Stimulated activated CD4-positive, alpha-beta T cell treated with anti-CD3 and anti-CD28 coated beads, Interleukin-1b, Interleukin-23, amount 100 ng/mL, for 1 hour (primary cell): ENCODE measurements around the gene ARID3B.
A peak's percentile ranks its signal among the peaks of the same experiment; 100 is the strongest.
"Not testable (repeated sequence)": the region's sequence is repeated elsewhere in the genome, so short reads cannot be mapped to it uniquely, and the experiment has no call there.

Experiments used
- DNase-seq, 2 donors: peaks; one replicate each; pipeline ENCODE4 v3.0.0-alpha.2; 2020; ENCODE audit warnings: low read depth in 2 of 2

Gene ARID3B

DNA sequence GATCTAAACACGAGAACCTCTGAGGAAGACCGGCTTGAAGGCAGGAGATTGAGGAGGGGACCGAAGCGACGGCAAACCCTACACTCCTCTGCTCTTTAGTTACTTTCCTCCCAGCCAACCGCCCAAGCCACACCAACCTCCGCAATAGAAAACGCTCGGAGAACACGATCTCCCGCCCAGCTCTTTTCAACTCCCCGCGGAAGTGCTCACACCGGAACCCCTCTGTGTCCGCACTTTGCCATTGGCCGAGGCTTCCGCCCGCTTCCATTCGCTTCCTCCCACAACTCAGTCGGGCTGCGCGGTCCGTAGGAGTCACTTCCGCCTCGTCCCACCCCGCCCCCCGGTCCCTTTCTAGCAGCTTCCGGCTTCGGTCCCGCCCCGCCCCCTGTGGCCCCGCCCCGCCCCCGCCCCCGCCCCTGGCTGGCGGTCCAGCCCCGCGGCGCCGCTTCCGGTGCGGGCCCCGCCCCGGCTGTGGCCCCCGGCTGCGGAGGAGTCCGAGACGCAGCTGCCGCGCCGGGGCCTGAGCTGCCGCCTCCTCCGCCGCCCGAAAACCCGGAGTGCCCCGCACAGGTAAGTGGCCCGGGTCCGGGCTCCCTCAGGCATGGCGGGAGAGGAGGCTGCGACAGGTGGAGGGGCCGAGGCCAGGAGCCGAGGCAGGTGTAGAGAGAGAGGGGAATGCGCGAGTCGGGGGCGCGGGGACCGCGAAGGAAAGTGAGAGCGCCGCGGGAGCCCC lies at the start of gene ARID3B:
ARID3B (plus strand) TSS at position 460 of the 733 bp plus-strand sequence. CDS start 2,717 bp downstream, outside the sequence.
- DNase-seq = peak; percentile 88 to 94

DNA sequence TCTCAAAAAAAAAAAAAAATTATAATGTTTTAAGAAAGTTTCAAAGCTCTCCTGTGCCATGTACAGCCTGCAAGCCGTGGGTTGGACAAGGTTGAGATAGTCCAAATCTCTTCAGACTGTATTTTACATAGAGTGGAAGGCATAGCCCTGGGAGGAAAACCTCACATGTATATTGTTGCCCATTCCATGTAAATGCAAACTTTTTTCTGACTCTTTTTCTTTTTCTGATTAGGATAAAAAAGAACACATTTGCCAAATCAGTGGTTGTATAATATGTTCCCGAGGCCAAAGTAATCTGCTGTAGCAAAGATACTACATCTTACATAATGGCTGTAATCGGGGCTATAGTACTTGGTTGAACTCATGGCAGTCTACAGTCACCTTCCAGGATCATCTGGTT lies 44.4 kb upstream of the ARID3B start:
- no peak for DNase-seq

GRCh38 chr15:74497584-74497983 lies 43.4 kb upstream of the ARID3B start:
- no peak for DNase-seq

DNA sequence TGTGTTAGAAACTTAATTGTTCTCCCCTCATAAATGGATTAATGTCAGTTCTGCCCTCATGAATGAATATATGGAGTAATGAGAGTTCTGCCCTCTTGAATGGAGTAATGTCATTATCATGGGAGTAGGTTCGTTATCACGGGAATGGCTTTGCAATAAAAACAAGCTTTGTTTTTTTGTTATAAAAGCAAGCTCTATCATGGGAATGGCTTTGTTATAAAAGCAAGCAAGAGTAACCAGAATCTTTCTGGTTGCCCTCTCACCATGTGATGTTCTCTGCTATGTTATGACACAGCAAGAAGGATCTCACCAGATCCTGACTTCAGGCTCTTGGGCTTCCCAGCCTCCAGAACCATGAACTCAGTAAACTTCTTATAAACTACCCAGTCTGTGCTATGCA lies 41.7 kb upstream of the ARID3B start:
- DNase-seq = no peak

- no peak for DNase-seq
Measured at GRCh38 chr15:74500401-74500800, 40.6 kb upstream of the ARID3B start.

- no peak for DNase-seq
Measured at GRCh38 chr15:74502301-74502700, 38.7 kb upstream of the ARID3B start.

DNA sequence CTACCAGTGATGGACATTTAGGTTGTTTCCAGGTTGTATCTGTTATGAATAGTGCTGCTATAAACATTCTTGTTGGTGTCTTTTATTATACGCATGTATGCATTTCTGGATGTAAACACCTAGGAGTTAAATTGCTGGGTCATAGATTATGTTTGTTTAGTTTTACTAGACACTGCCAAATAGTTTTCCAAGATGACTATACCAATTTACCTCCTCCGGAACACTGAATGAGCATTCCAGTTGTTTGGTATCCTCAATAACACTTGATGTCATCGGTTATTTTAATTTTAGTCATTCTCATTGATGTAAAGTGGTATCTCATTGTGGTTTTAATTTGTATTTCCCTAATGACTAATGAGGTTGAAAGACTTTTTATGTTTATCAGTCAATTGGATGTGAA lies 36.6 kb upstream of the ARID3B start:
- DNase-seq = no peak

GRCh38 chr15:74504836-74505235 lies 36.2 kb upstream of the ARID3B start:
- DNase-seq = no peak

- no peak for DNase-seq
Measured at GRCh38 chr15:74505837-74506514, 35.0 kb upstream of the ARID3B start.

DNA sequence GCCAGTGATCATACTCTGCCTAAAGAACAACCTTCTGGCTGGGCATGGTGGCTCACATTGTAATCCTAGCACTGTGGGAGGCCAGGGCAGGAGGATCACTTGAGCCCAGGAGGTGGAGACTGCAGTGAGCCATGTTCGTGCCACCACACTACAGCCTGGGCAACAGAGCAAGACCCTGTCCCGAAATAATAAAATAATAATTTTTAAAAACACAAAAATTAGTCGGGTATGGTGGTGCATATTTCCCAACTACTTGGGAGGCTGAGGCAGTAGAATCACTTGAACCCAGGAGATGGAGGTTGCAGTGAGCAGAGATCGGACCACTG lies 34.5 kb upstream of the ARID3B start:
- DNase-seq = no peak

- no peak for DNase-seq
Measured at GRCh38 chr15:74511583-74511982, 29.4 kb upstream of the ARID3B start.

- not testable (repeated sequence) for DNase-seq
Measured at GRCh38 chr15:74514059-74514458, 27.0 kb upstream of the ARID3B start.

DNA sequence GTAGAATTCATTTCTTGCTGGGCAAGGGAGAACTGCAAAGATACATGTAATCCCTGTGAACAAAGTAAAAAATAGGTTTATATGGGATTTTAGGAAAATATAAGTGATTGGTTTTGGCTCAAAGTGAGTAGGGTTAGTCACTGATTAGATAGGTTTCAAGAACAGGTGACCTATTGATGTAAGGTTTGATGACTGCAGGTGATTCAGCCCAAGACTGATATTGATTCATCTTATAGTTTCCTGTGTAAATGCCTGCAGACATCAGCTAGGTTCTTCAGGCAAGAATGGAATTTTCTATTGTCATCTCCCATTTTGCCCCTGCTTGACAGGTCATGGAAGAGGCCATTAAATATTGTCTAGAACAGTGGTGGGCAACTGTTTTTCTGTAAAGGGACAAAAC lies 23.9 kb upstream of the ARID3B start:
- DNase-seq = no peak

DNA sequence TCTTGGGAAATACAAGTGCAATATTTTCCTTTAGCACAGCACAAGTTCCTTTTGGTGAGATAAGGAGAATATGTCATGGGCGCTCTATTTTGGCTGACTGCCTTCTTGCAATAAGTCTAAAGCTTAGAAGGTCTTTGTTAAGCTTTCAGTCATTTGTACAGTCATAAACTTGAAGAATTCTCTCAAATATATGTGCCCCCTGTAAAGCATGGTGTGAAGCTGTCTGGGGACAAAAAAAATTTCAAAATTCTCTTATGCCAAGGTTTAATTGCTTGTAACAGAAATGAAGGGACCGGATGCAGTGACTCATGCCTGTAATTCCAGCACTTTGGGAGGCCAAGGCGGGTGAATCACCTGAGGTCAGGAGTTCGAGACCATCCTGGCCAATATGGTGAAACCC lies 21.7 kb upstream of the ARID3B start:
- no peak for DNase-seq

GRCh38 chr15:74520407-74520806 lies 20.6 kb upstream of the ARID3B start:
- no peak for DNase-seq

DNA sequence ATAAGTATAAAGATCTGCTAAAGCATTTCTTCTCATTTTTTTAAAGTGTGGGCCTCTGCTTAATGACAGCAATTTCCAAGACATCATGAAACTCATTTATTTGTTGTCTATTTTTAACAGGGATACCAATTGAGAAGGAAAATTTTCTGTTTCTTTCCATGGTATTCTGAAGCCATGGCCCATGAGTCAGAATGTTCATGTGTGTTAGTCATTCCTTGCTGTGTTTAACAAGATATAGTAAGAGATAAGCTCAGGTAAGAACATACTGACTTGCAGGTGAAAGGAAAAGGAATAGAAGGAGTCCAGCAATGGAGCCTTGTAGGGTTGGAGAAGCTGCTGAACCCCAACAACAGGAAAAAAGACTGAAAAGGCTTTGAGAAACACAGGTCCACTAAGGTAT lies 17.0 kb upstream of the ARID3B start:
- no peak for DNase-seq

GRCh38 chr15:74525309-74525708 lies 15.7 kb upstream of the ARID3B start:
- no peak for DNase-seq

GRCh38 chr15:74525945-74526344 lies 15.1 kb upstream of the ARID3B start:
- DNase-seq = no peak

GRCh38 chr15:74528876-74529275 lies 12.1 kb upstream of the ARID3B start:
- DNase-seq = no peak

- no peak for DNase-seq
Measured at GRCh38 chr15:74529921-74530320, 11.1 kb upstream of the ARID3B start.

DNA sequence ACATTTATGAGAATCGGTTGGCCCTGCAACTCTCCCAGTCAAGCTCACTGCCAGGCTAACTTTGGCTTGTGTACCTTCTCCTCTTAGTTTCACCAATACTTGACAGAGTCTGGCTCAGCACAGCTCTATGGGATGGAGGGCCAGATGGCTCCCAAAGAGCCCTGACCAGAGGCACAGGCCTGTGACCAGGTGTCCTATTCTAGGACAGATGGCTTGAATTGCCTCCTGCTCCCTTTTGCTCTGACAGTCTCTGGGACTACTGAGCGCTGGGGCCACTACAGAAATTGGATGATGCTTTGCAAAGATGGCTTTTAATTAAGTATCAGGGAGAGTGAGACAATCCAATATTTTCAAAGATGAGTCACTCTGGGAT lies 10.3 kb upstream of the ARID3B start:
- no peak for DNase-seq

DNA sequence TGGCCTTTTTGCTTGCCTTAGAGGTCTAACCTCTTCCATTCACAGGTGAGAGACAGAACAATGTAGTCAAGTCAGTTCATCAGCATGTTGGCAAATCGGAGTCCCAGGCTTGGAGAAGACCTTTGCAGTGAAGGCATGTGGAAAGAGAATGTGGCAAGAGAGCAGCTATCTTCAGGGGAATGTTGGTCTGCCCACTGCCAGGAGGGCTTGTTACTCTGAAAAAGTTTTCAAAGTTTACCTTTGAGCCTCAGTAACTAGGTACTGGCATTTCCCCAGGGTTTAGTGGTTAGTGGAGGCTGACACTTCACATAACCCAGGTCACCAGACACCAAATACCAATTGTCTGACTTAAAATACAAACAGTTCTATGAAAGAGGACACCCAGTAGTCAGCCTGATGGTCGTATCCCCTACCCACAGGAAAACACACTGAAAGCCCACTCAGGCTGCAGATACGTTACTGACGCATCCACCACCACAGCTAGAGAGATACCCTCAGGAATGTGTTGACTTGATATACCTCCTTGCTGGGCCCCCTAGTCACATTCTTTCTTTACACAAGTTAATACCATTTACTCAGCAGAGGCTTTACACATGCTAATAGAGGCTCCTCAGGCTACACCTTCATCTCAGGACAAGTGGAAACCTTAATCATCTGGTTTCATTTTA lies 9.7 kb upstream of the ARID3B start:
- DNase-seq = no peak

- no peak for DNase-seq
Measured at GRCh38 chr15:74535388-74536084, 5.5 kb upstream of the ARID3B start.
